K562 (cell line): ENCODE results near the gene PTP4A2. TPM values are rescaled to one million over a fixed set of nuclear protein-coding genes. Genes with fewer than 3 reads are reported as not detected.

Experiments
- ATF1 ChIP-seq, 2 experiments: fragments of 450-650 bp in 1 of 2; IDR thresholded peaks; 2 replicates each; pipeline ENCODE4 v1.6.1; 2016; ENCODE audit warnings: missing compliant biosample characterization in 1 of 2, missing genetic modification characterization in 1 of 2
- CGGBP1 ChIP-seq: fragments of 250-450 bp; sonication (Bioruptor Pico); IDR thresholded peaks from 2 replicates; pipeline ENCODE4 v1.9.0; 2021; ENCODE audit warnings: mild to moderate bottlenecking
- CTCF ChIP-seq, 3 experiments: IDR thresholded peaks in 2 of 3; conservative IDR thresholded peaks in 1 of 3; 2 replicates each; pipeline ENCODE4 v1.5.1; 2011 to 2012; ENCODE audit warnings: low read length in 3 of 3, mild to moderate bottlenecking in 3 of 3, control low read depth in 2 of 3, improper control_type of control experiment in 1 of 3, inconsistent platforms in 1 of 3, low read depth in 1 of 3, mixed read lengths in 1 of 3, moderate library complexity in 1 of 3; ENCODE audit not compliant: insufficient read depth in 2 of 3
- DLX4 ChIP-seq: fragments of 250-450 bp; sonication (Bioruptor Pico); IDR thresholded peaks from 2 replicates; pipeline ENCODE4 v1.6.1; 2021; ENCODE audit warnings: mild to moderate bottlenecking
- ESRRA ChIP-seq: fragments of 450-650 bp; IDR thresholded peaks from 2 replicates; pipeline ENCODE4 v1.6.1; 2014; ENCODE audit warnings: low read depth, mild to moderate bottlenecking, moderate library complexity, borderline replicate concordance
- HDAC6 ChIP-seq: IDR thresholded peaks from 2 replicates; pipeline ENCODE4 v1.6.1; 2012; ENCODE audit warnings: low read depth, mild to moderate bottlenecking, control low read depth, inconsistent platforms, low read length, moderate library complexity
- KDM4B ChIP-seq, 2 experiments: fragments of 450-650 bp in 1 of 2; sonication (generic) in 1 of 2; IDR thresholded peaks; 2 replicates each; pipeline ENCODE4 v1.6.1; 2016 to 2017; ENCODE audit warnings: borderline replicate concordance in 2 of 2, antibody characterized with exemption in 1 of 2, low read depth in 1 of 2, mild to moderate bottlenecking in 1 of 2
- MCM2 ChIP-seq: fragments of 450-650 bp; IDR thresholded peaks from 2 replicates; pipeline ENCODE4 v1.6.1; 2017; ENCODE audit warnings: low read depth, mild to moderate bottlenecking
- MLX ChIP-seq, 2 experiments: fragments of 450-650 bp in 1 of 2; sonication (generic) in 1 of 2; formaldehyde crosslinking; conservative IDR thresholded peaks; 2 replicates each; pipeline versions ENCODE4 v1.4.0 to v1.8.1; 2020 to 2022; ENCODE audit warnings: mild to moderate bottlenecking in 1 of 2, missing genetic modification reagents in 1 of 2
- NR2C1 ChIP-seq, 2 experiments: fragments of 450-650 bp; IDR thresholded peaks; 2 replicates each; pipeline ENCODE4 v1.6.1; 2017; ENCODE audit warnings: mild to moderate bottlenecking in 2 of 2, antibody characterized with exemption in 1 of 2, inconsistent platforms in 1 of 2, missing compliant biosample characterization in 1 of 2, missing genetic modification characterization in 1 of 2
- PHF8 ChIP-seq: fragments of 200-600 bp; sonication (generic); IDR thresholded peaks from 2 replicates; pipeline ENCODE4 v1.6.1; 2012; ENCODE audit warnings: mixed run types, mild to moderate bottlenecking, inconsistent platforms, low read length, moderate library complexity, borderline replicate concordance
- PRPF4 ChIP-seq: fragments of 200-400 bp; formaldehyde crosslinking; IDR thresholded peaks from one replicate; pipeline ENCODE4 v1.6.1; 2017; ENCODE audit warnings: low read length, low read depth, mild to moderate bottlenecking; ENCODE audit not compliant: insufficient read depth, poor library complexity, severe bottlenecking
- RFX5 ChIP-seq: IDR thresholded peaks from 2 replicates; pipeline ENCODE4 v1.6.1; 2011; ENCODE audit warnings: low read depth, mild to moderate bottlenecking, improper control_type of control experiment, low read length
- YBX1 ChIP-seq: fragments of 450-650 bp; IDR thresholded peaks from 2 replicates; pipeline ENCODE4 v1.7.1; 2016; ENCODE audit warnings: mild to moderate bottlenecking
- ZBTB26 ChIP-seq: fragments of 450-650 bp; formaldehyde crosslinking; IDR thresholded peaks from 2 replicates; pipeline ENCODE4 v1.4.0; 2022; ENCODE audit warnings: missing genetic modification characterization
- ZBTB34 ChIP-seq: fragments of 250-450 bp; sonication (Bioruptor Pico); IDR thresholded peaks from 2 replicates; pipeline ENCODE4 v1.8.0; 2021; ENCODE audit warnings: mild to moderate bottlenecking, moderate library complexity
- ZNF174 ChIP-seq: fragments of 250-450 bp; sonication (Bioruptor Pico); IDR thresholded peaks from 2 replicates; pipeline ENCODE4 v1.4.0; 2020; ENCODE audit warnings: mild to moderate bottlenecking
- polyA plus RNA-seq, 8 experiments: library from polyadenylated mRNA; depleted of rRNA in 4 of 8; stranded (reverse) in 5 of 8; unstranded in 3 of 8; fragments of >200 nt; fragmentation: Nextera tagmentation in 2 of 8; fragmentation: Illumina TruSeq in 1 of 8; extraction: Ambion mirVana in 2 of 8; extraction: Trizol in 1 of 8; gene quantifications; 2 replicates each; pipeline versions ENCODE4 v1.2.1 to v1.2.3, GENCODE V29; 2011 to 2014; ENCODE audit warnings: inconsistent platforms in 1 of 8, missing spikeins in 1 of 8
- total RNA-seq, 7 experiments: library from RNA; depleted of rRNA in 6 of 7; stranded (reverse); fragments of >200 nt in 6 of 7; fragmentation: Illumina TruSeq in 2 of 7; extraction: Trizol in 2 of 7; gene quantifications; 2 replicates each; pipeline versions ENCODE4 v1.2.1 to v1.2.3, GENCODE V29; 2011 to 2021; ENCODE audit warnings: low replicate concordance in 1 of 7

The PTP4A2 gene
- total and polyA plus RNA-seq, 9 of the 15 experiments (the other 6 are each of a cell fraction or from before 2014, with no cell fraction given): 197 to 870 (median 480) TPM

GRCh38 chr1:31861346-31861745 is 76.8 kb downstream of the PTP4A2 start (continued):
- TF ChIP-seq DLX4 (CRISPR knock-in tag): no peak
- TF ChIP-seq MCM2: no peak
- TF ChIP-seq HDAC6: no peak
- no peak for TF ChIP-seq PHF8
- TF ChIP-seq ZBTB34: no peak
- TF ChIP-seq CTCF (IDR thresholded peaks at IDR 0.05 in 2 of 3, conservative IDR thresholded peaks at IDR 0.05 in 1 of 3; ENCODE audit: insufficient read depth in 2 of 3, low read depth in 1 of 3, low read length in 3 of 3): peak; percentile 33 to 65 (median 50); a peak in 4 of 6 replicates
- no peak for TF ChIP-seq RFX5
- no peak for TF ChIP-seq PRPF4
- TF ChIP-seq NR2C1 (IDR thresholded peaks at IDR 0.05): no peak
- TF ChIP-seq NR2C1 (tag; IDR thresholded peaks at IDR 0.05): no peak
- no peak for TF ChIP-seq CGGBP1 (CRISPR knock-in tag)
- no peak for TF ChIP-seq KDM4B (IDR thresholded peaks at IDR 0.05; ENCODE audit: borderline replicate concordance in 2 of 2, low read depth in 1 of 2)
- no peak for TF ChIP-seq MLX (CRISPR knock-in tag; conservative IDR thresholded peaks at IDR 0.05)
- no peak for TF ChIP-seq YBX1
- no peak for TF ChIP-seq ESRRA
- no peak for TF ChIP-seq ATF1 (CRISPR knock-in tag; IDR thresholded peaks at IDR 0.05)
- TF ChIP-seq ATF1 (tag; IDR thresholded peaks at IDR 0.05): no peak
- no peak for TF ChIP-seq ZNF174 (CRISPR knock-in tag)
- TF ChIP-seq ZBTB26 (CRISPR knock-in tag): no peak
